ENCODE results near the gene ATP9B.

ATP9B gene, protein sequence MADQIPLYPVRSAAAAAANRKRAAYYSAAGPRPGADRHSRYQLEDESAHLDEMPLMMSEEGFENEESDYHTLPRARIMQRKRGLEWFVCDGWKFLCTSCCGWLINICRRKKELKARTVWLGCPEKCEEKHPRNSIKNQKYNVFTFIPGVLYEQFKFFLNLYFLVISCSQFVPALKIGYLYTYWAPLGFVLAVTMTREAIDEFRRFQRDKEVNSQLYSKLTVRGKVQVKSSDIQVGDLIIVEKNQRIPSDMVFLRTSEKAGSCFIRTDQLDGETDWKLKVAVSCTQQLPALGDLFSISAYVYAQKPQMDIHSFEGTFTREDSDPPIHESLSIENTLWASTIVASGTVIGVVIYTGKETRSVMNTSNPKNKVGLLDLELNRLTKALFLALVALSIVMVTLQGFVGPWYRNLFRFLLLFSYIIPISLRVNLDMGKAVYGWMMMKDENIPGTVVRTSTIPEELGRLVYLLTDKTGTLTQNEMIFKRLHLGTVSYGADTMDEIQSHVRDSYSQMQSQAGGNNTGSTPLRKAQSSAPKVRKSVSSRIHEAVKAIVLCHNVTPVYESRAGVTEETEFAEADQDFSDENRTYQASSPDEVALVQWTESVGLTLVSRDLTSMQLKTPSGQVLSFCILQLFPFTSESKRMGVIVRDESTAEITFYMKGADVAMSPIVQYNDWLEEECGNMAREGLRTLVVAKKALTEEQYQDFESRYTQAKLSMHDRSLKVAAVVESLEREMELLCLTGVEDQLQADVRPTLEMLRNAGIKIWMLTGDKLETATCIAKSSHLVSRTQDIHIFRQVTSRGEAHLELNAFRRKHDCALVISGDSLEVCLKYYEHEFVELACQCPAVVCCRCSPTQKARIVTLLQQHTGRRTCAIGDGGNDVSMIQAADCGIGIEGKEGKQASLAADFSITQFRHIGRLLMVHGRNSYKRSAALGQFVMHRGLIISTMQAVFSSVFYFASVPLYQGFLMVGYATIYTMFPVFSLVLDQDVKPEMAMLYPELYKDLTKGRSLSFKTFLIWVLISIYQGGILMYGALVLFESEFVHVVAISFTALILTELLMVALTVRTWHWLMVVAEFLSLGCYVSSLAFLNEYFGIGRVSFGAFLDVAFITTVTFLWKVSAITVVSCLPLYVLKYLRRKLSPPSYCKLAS

GRCh38 chr18:79068937-79069716 is at the start of gene ATP9B:
TSS of gene ATP9B (plus strand) at chr18:79069394. CDS start at chr18:79069411, 17 bp downstream.
- Histone ChIP-seq H3K27ac (ENCODE audit: low read depth in 2 of 2, low read length in 2 of 2) (peak within 1 kb of the TSS; percentile 87 to 90), H3K4me3 (ENCODE audit: low read length in 2 of 2) (peak within 1 kb of the TSS; percentile 79 to 94), H3K9ac (ENCODE audit: low read depth in 1 of 2, low read length in 2 of 2) (peak within 1 kb of the TSS; percentile 92 to 93), H3K36me3 (ENCODE audit: control insufficient read depth in 2 of 2, insufficient read depth in 2 of 2, low read length in 2 of 2) (no peaks in the 10 kb centered on the region), H3K9me3 (ENCODE audit: control insufficient read depth in 2 of 2, low read length in 2 of 2) (peaks cover 0 to 3% of the 10 kb centered on the region in 2 donors), H3K27me3 (ENCODE audit: control insufficient read depth in 2 of 2, insufficient read depth in 2 of 2, low read length in 2 of 2) (no peaks in the 10 kb centered on the region), H3K4me1 (ENCODE audit: control insufficient read depth in 2 of 2, insufficient read depth in 2 of 2, low read length in 2 of 2) (peaks cover 13 to 15% of the 10 kb centered on the region in 2 donors)

DNA sequence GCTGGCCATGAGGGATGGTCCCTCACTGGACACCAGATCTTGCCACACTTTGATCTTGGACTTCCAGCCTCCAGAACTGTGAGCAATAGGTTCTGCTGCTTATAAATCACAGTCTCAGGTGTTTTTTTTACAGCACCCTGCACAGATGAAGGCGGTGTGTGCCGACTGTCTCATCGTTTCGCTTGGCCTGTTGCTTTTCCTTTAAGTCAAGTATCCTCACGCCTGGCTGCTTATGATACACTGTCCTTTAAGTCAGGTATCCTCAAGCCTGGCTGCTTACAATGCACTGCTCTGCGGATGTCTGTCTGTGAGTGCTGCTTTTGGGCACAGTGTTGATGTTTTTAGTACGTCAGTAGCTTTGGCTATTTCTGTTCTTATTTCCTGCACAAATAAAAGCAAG is 49.3 kb upstream of the ATP9B start:
- Histone ChIP-seq H3K4me1 (ENCODE audit: control insufficient read depth in 2 of 2, insufficient read depth in 2 of 2, low read length in 2 of 2) (no peaks in the 10 kb centered on the region), H3K27me3 (ENCODE audit: control insufficient read depth in 2 of 2, insufficient read depth in 2 of 2, low read length in 2 of 2) (no peaks in the 10 kb centered on the region), H3K4me3 (ENCODE audit: low read length in 2 of 2) (no peak overlapping the region), H3K36me3 (ENCODE audit: control insufficient read depth in 2 of 2, insufficient read depth in 2 of 2, low read length in 2 of 2) (no peaks in the 10 kb centered on the region), H3K9ac (ENCODE audit: low read depth in 1 of 2, low read length in 2 of 2) (no peak overlapping the region), H3K27ac (ENCODE audit: low read depth in 2 of 2, low read length in 2 of 2) (no peak overlapping the region), H3K9me3 (ENCODE audit: control insufficient read depth in 2 of 2, low read length in 2 of 2) (no peaks in the 10 kb centered on the region)

GRCh38 chr18:79022603-79023002 is 46.6 kb upstream of the ATP9B start:
- H3K27me3 ChIP-seq (ENCODE audit: control insufficient read depth in 2 of 2, insufficient read depth in 2 of 2, low read length in 2 of 2): no peaks in the 10 kb centered on the region
- H3K4me1 ChIP-seq (ENCODE audit: control insufficient read depth in 2 of 2, insufficient read depth in 2 of 2, low read length in 2 of 2): no peaks in the 10 kb centered on the region
- H3K9ac ChIP-seq (ENCODE audit: low read depth in 1 of 2, low read length in 2 of 2): no peak overlapping the region
- H3K9me3 ChIP-seq (ENCODE audit: control insufficient read depth in 2 of 2, low read length in 2 of 2): no peaks in the 10 kb centered on the region
- H3K36me3 ChIP-seq (ENCODE audit: control insufficient read depth in 2 of 2, insufficient read depth in 2 of 2, low read length in 2 of 2): no peaks in the 10 kb centered on the region
- H3K27ac ChIP-seq (ENCODE audit: low read depth in 2 of 2, low read length in 2 of 2): no peak overlapping the region
- H3K4me3 ChIP-seq (ENCODE audit: low read length in 2 of 2): no peak overlapping the region

DNA sequence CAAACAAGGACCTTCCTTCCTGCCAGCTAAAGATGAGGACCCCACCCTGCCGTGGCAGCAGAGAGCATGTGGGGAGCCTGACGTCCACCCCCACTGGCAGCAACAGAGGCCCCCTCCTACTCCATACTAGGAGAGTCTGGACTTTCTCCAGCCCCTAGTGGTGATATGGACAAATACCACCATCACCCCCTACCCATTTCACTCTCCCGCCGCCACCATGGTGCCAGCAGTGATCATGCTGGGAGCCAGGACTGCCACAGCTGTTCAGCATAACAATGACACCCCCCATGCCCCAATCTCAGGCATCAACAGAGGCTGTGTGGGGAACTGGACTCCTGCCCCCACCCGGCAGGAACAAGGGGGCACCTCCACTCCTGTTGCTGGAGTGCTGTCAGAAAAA is 42.7 kb upstream of the ATP9B start:
- Histone ChIP-seq H3K27ac (ENCODE audit: low read depth in 2 of 2, low read length in 2 of 2) (no peak overlapping the region), H3K36me3 (ENCODE audit: control insufficient read depth in 2 of 2, insufficient read depth in 2 of 2, low read length in 2 of 2) (no peaks in the 10 kb centered on the region), H3K4me1 (ENCODE audit: control insufficient read depth in 2 of 2, insufficient read depth in 2 of 2, low read length in 2 of 2) (no peaks in the 10 kb centered on the region), H3K27me3 (ENCODE audit: control insufficient read depth in 2 of 2, insufficient read depth in 2 of 2, low read length in 2 of 2) (no peaks in the 10 kb centered on the region), H3K9ac (ENCODE audit: low read depth in 1 of 2, low read length in 2 of 2) (no peak overlapping the region), H3K9me3 (ENCODE audit: control insufficient read depth in 2 of 2, low read length in 2 of 2) (peaks cover 0 to 2% of the 10 kb centered on the region in 2 donors), H3K4me3 (ENCODE audit: low read length in 2 of 2) (no peak overlapping the region)

DNA sequence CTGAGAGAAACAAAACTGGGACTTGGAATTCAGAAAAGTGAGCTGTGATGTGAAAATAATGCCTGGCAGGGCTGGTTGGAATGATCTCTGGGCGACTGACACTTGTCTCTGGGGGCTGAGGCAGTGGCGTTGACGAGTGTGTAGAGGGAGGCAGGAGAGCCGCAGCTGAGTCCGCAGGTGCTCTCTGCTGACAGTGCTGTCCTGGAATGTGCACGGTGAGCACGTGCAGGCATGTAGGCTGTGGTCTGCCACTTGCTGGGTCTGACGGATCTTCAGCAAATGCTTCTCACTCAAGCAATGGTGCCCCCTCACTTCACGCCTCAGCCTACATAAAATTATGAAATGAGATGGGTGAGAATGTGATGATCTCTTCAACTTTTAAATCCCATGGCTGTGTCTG is 38.5 kb upstream of the ATP9B start:
- no peaks in the 10 kb centered on the region for H3K27me3 ChIP-seq (ENCODE audit: control insufficient read depth in 2 of 2, insufficient read depth in 2 of 2, low read length in 2 of 2)
- no peaks in the 10 kb centered on the region for H3K4me1 ChIP-seq (ENCODE audit: control insufficient read depth in 2 of 2, insufficient read depth in 2 of 2, low read length in 2 of 2)
- no peak overlapping the region for H3K4me3 ChIP-seq (ENCODE audit: low read length in 2 of 2)
- peaks cover 0 to 2% of the 10 kb centered on the region in 2 donors for H3K9me3 ChIP-seq (ENCODE audit: control insufficient read depth in 2 of 2, low read length in 2 of 2)
- H3K36me3 ChIP-seq (ENCODE audit: control insufficient read depth in 2 of 2, insufficient read depth in 2 of 2, low read length in 2 of 2): no peaks in the 10 kb centered on the region
- H3K27ac ChIP-seq (ENCODE audit: low read depth in 2 of 2, low read length in 2 of 2): no peak overlapping the region
- no peak overlapping the region for H3K9ac ChIP-seq (ENCODE audit: low read depth in 1 of 2, low read length in 2 of 2)

DNA sequence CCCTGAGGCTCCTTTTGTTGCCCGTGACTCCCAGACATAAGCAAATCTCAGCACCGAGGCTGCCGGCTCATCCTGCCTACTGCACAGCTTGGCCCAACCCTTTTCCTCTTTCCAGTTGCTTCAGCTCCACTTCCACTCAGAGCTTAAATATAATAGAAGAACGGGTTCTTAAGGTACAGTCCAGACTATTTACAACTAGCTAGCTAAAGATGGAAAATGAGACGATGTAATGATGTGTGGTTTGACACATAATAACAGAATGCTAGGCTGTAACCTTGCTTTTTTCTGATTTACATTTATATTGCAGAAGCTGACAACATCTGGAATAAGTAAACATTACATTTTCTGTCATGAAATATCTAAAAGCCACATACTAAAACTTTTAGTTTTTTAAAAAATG is 26.9 kb upstream of the ATP9B start:
- Histone ChIP-seq H3K36me3 (ENCODE audit: control insufficient read depth in 2 of 2, insufficient read depth in 2 of 2, low read length in 2 of 2) (no peaks in the 10 kb centered on the region), H3K27me3 (ENCODE audit: control insufficient read depth in 2 of 2, insufficient read depth in 2 of 2, low read length in 2 of 2) (no peaks in the 10 kb centered on the region), H3K9ac (ENCODE audit: low read depth in 1 of 2, low read length in 2 of 2) (no peak overlapping the region), H3K9me3 (ENCODE audit: control insufficient read depth in 2 of 2, low read length in 2 of 2) (peaks cover 0 to 5% of the 10 kb centered on the region in 2 donors), H3K4me3 (ENCODE audit: low read length in 2 of 2) (no peak overlapping the region), H3K4me1 (ENCODE audit: control insufficient read depth in 2 of 2, insufficient read depth in 2 of 2, low read length in 2 of 2) (no peaks in the 10 kb centered on the region), H3K27ac (ENCODE audit: low read depth in 2 of 2, low read length in 2 of 2) (no peak overlapping the region)

GRCh38 chr18:79043288-79043687 is 25.9 kb upstream of the ATP9B start:
- H3K9ac ChIP-seq (ENCODE audit: low read depth in 1 of 2, low read length in 2 of 2): no peak overlapping the region
- no peak overlapping the region for H3K4me3 ChIP-seq (ENCODE audit: low read length in 2 of 2)
- H3K9me3 ChIP-seq (ENCODE audit: control insufficient read depth in 2 of 2, low read length in 2 of 2): peaks cover 0 to 3% of the 10 kb centered on the region in 2 donors
- no peaks in the 10 kb centered on the region for H3K36me3 ChIP-seq (ENCODE audit: control insufficient read depth in 2 of 2, insufficient read depth in 2 of 2, low read length in 2 of 2)
- no peak overlapping the region for H3K27ac ChIP-seq (ENCODE audit: low read depth in 2 of 2, low read length in 2 of 2)
- H3K4me1 ChIP-seq (ENCODE audit: control insufficient read depth in 2 of 2, insufficient read depth in 2 of 2, low read length in 2 of 2): no peaks in the 10 kb centered on the region
- no peaks in the 10 kb centered on the region for H3K27me3 ChIP-seq (ENCODE audit: control insufficient read depth in 2 of 2, insufficient read depth in 2 of 2, low read length in 2 of 2)

GRCh38 chr18:79046522-79046921 is 22.7 kb upstream of the ATP9B start:
- no peak overlapping the region for H3K27ac ChIP-seq (ENCODE audit: low read depth in 2 of 2, low read length in 2 of 2)
- no peak overlapping the region for H3K4me3 ChIP-seq (ENCODE audit: low read length in 2 of 2)
- H3K9me3 ChIP-seq (ENCODE audit: control insufficient read depth in 2 of 2, low read length in 2 of 2): no peaks in the 10 kb centered on the region
- H3K9ac ChIP-seq (ENCODE audit: low read depth in 1 of 2, low read length in 2 of 2): no peak overlapping the region
- no peaks in the 10 kb centered on the region for H3K27me3 ChIP-seq (ENCODE audit: control insufficient read depth in 2 of 2, insufficient read depth in 2 of 2, low read length in 2 of 2)
- no peaks in the 10 kb centered on the region for H3K4me1 ChIP-seq (ENCODE audit: control insufficient read depth in 2 of 2, insufficient read depth in 2 of 2, low read length in 2 of 2)
- H3K36me3 ChIP-seq (ENCODE audit: control insufficient read depth in 2 of 2, insufficient read depth in 2 of 2, low read length in 2 of 2): no peaks in the 10 kb centered on the region

GRCh38 chr18:79047556-79048244 is 21.5 kb upstream of the ATP9B start:
- no peak overlapping the region for H3K27ac ChIP-seq (ENCODE audit: low read depth in 2 of 2, low read length in 2 of 2)
- H3K9me3 ChIP-seq (ENCODE audit: control insufficient read depth in 2 of 2, low read length in 2 of 2): no peaks in the 10 kb centered on the region
- H3K4me1 ChIP-seq (ENCODE audit: control insufficient read depth in 2 of 2, insufficient read depth in 2 of 2, low read length in 2 of 2): no peaks in the 10 kb centered on the region
- H3K27me3 ChIP-seq (ENCODE audit: control insufficient read depth in 2 of 2, insufficient read depth in 2 of 2, low read length in 2 of 2): no peaks in the 10 kb centered on the region
- H3K4me3 ChIP-seq (ENCODE audit: low read length in 2 of 2): no peak overlapping the region
- H3K36me3 ChIP-seq (ENCODE audit: control insufficient read depth in 2 of 2, insufficient read depth in 2 of 2, low read length in 2 of 2): no peaks in the 10 kb centered on the region
- H3K9ac ChIP-seq (ENCODE audit: low read depth in 1 of 2, low read length in 2 of 2): no peak overlapping the region

Measured in mucosa of rectum (tissue), 2 donors.